ENCODE results near the gene CDH23.

The CDH23 gene

GRCh38 chr10:71767420-71768035, 370.8 kb downstream of the CDH23 start:
- no peak for DNase-seq

- DNase-seq, result no peak
These were observed 372.6 kb downstream of the CDH23 start for GRCh38 chr10:71769279-71769823.

- DNase-seq, result no peak
These were observed 373.5 kb downstream of the CDH23 start for GRCh38 chr10:71770255-71770654.

GRCh38 chr10:71770789-71771188, 374.1 kb downstream of the CDH23 start:
- DNase-seq, result no peak

GRCh38 chr10:71771204-71771603, 374.5 kb downstream of the CDH23 start:
- DNase-seq, result no peak

GRCh38 chr10:71771821-71772617, 375.3 kb downstream of the CDH23 start:
- no peak for DNase-seq

GRCh38 chr10:71772832-71773220, 376.1 kb downstream of the CDH23 start:
- no peak for DNase-seq

GRCh38 chr10:71773221-71773971, 376.7 kb downstream of the CDH23 start, which contains the start of gene VSIR:
TSS of gene VSIR (minus strand) at chr10:71773520. CDS start at chr10:71773439, 81 bp downstream.
- peak; percentile 41 for DNase-seq

GRCh38 chr10:71774916-71775702, 378.4 kb downstream of the CDH23 start:
- DNase-seq, result no peak

GRCh38 chr10:71776481-71776925, 379.8 kb downstream of the CDH23 start:
- DNase-seq, result no peak

GRCh38 chr10:71777213-71777985, 380.7 kb downstream of the CDH23 start:
- DNase-seq, result no peak

- DNase-seq, result no peak
These were observed 381.5 kb downstream of the CDH23 start for GRCh38 chr10:71778071-71778825.

- DNase-seq, result no peak
These were observed 382.9 kb downstream of the CDH23 start for GRCh38 chr10:71779641-71780040.

GRCh38 chr10:71780156-71780555, 383.4 kb downstream of the CDH23 start:
- DNase-seq, result no peak

- no peak for DNase-seq
These were observed 384.0 kb downstream of the CDH23 start for GRCh38 chr10:71780719-71781118.

- DNase-seq, result no peak
These were observed 385.6 kb downstream of the CDH23 start for GRCh38 chr10:71782221-71782916.

GRCh38 chr10:71782917-71783490, 386.3 kb downstream of the CDH23 start:
- DNase-seq, result no peak

GRCh38 chr10:71783917-71784678, 387.4 kb downstream of the CDH23 start:
- DNase-seq, result no peak

- no peak for DNase-seq
These were observed 388.1 kb downstream of the CDH23 start for GRCh38 chr10:71784679-71785272.
